T1000 (cell line): Measurements from ENCODE around the gene CREM.

ENCODE experiments used
- DNase-seq: peaks from one replicate; lab custom pipeline; 2025; ENCODE audit warnings: mixed read lengths; lab: John Stamatoyannopoulos, UW

CREM gene

DNA sequence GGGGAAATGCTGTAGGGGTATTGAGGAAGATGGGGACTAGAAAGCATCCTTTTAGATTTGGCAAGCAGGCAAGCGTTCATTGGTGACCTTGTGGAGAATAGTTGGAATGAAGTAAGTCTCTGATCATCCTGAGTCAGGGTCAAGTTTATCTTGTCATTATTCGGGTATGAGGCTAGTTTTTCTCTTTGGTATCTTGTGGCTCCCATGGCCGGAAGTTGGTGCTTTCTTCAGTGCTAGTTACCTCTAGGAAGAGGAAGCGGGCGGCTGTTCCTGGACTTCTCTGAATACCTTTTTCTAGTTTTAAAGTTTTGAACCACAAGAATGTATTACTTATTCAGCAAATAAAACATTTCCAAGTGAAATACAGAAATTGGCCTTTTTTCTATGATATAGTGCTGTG, 9.2 kb downstream of the CREM start:
- no peak for DNase-seq

DNA sequence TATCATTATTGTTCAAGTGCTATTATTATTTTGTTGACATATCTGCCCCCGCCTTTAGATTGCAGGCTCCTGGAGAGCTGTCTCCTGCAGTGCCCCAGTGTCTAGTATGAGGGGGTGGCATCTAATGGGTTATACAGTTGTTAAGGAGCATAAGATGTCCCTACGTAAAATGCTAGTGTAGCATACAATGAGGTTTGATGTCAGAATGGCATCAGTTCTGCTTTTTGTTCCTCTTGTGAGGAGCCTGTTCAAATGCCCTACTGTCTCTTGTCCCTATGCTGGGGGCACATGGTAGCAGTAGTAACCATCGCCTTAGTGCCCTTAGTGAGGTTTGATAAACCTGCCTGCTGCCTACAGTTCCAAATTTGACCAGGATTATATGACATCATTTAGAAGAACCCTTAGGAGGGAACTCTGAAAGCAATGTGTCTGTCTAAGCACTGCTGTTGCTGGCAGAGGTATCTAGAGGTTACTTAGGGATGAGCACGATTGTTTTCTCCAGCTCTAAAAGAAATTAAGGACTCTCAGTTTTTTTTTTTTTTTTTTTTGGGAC, 9.7 kb downstream of the CREM start:
- DNase-seq, result no peak

DNA sequence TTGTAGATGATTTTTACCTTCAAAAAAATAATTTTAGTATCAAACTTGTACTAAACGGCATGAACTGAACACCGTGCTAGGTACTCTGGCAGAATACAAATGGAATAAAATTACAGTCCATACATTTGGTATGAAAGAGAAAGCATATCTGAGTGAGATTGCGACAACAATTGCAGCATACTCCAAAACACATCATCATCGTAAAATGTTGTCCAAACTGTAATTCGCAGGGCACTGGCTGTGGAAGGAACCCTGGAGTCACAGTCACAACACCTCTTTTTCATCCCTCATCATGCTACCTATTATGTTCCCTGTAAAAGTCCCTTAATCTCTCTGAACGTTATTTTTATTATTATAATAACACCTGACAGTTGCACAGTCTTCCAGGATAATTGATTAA, 13.5 kb downstream of the CREM start:
- no peak for DNase-seq

DNA sequence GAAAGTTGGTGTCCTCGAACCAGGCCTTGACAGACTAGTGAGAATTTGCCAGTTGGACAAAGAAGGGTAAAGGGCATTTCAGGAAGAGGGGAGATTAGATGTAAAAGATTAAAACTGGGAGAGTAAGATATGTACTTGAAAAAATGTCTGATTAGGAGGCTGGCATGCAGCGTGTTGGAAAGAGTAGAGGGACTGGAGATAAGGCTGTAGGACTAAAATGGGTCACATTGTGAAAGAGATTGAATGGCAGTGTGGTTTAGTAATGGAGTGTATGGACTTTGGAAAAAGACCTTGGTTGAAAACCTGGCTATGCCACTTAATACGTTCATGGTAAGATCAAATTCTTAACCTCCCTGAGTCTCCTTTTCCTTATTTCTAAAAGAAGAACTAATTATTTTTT, 14.1 kb downstream of the CREM start:
- DNase-seq, result no peak

DNA sequence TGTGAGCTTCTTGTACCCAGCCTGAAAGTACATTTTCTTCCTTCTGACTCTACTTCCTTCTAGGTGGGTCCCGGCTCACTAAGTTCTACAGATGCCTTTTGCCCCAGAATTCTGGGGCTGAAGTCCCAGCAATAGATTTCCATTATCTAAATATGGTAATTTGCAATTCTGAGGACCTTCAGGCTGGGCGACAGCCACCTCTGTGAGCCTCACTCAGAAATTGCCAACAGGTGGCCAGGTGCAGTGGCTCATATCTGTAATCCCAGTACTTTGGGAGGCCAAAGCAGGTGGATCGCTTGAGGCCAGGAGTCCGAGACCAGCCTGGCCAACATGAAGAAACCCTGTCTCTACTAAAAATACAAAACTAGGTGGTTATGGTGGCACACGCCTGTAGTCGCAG, 23.7 kb downstream of the CREM start:
- DNase-seq, result no peak

DNA sequence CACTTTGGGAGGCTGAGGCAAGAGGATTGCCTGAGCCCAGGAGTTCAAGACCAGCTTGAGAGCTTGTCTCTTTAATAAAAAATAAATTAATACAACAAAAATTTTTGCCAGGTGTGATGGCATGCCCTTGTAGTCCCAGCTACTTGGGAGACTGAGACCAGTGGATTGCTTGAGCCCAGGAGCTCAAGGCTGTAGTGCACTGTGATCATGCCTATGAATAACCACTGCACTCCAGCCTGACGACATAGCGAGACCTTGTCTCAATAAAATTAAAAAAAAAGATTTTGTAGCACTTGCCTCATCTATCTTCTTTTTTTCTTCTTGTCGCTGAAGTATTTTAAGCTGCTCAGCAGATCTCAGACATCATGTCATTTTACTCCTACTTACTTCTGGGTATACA, 26.3 kb downstream of the CREM start:
- DNase-seq, result no peak

DNA sequence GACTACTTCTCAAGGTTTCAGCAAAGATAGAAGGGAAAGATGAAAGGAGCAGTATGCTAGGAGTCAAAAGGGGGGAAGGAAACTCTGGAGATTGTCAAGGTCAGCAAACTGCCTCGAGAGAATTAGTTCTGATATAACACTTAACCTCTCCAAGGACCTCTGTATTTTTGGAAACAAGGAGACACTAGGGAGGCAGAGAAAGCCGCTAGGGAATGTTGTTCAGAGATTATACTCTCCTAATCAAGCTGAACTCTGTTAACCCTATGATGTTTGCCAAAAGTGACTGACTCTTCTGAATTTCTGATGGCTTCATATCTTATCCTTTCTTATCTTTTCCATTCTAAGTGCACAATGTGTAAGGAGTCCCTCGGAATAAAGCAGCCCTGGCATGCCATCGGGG, 27.1 kb downstream of the CREM start:
- no peak for DNase-seq

DNA sequence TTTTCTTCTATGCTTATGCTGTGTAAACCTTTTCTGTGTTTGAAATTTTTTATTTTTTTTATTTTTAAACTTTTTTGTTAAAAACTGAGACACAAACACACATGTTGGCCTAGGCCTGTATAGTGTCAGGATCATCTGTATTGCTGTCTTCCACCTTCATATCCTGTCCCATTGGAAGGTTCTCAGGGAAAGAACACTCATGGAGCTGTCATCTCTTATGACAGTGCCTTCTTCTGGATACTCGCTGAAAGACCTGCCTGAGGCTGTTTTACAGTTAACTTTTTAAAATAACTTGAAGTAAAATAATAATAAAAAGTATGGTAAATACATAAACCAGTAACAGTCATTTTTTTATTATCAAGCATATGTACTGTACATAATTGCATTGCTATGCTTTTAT, 34.1 kb downstream of the CREM start:
- DNase-seq, result no peak

DNA sequence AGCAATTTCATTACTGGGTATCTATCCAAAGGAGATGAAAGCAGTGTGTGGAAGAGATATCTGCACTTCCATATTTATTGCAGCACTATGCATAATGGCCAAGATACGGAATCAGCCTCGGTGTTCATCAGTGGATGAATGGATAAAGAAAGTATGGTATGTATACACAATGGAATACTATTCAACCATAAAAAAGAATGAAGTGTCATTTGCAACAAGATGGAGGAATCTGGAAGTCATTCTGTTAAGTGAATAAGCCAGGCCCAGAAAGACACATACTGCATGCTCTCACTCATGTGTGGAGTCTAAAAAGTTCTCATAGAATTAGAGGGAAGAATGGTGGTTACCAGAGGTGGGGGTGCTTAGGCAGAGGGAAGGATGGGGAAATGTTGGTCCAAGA, 35.3 kb downstream of the CREM start:
- DNase-seq, result no peak

DNA sequence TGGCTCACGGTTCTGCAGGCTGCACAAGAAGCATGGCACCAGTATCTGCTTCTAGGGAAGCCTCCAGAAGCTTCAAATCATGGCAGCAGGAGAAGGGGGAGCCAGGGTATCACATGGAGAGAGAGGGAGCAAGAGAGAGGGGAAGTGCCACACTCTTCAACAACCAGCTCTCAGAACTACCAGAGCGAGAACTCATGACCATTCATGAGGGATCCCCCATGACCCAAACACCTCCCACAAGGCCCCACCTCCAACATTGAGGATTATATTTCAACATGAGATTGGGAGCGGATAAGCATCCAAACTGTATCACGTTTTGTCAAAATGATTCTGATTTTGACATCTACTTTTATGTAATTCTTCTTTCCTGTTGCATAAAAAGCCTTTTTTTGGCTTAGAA, 38.5 kb downstream of the CREM start:
- no peak for DNase-seq

DNA sequence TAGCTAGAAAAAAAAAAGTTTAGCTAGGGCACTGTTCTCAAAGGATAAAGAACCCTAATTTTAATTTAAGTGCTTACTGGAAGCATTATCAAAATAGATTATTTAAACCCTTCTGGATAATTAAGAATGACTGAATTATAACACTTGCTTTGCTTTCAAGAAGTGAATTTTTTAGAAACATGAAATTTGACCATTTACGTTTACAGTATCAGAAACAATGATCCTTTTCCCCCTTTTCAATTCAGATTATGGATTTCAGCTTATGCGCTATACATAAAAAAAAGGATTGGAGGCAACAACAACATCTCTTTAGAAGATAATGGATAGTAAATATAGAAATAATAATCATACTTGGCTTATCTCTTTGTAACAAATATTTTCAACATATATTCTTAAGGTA, 39.2 kb downstream of the CREM start:
- DNase-seq, result no peak

DNA sequence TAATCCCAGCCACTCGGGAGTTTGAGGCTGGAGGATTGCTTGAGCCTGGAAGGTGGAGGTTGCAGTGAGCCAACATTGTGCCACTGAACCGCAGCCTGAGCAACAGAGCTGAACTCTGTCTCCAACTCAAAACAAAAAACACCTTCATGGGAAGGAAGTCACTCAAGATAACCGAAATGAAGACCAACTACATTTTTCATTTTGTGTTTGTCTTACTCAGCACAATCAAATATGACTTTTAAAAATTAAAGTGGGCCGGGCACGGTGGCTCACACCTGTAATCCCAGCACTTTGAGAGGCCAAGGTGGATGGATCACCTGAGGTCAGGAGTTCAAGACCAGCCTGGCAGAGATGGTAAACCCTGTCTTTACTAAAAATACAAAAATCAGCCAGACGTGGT, 40.0 kb downstream of the CREM start:
- no peak for DNase-seq

DNA sequence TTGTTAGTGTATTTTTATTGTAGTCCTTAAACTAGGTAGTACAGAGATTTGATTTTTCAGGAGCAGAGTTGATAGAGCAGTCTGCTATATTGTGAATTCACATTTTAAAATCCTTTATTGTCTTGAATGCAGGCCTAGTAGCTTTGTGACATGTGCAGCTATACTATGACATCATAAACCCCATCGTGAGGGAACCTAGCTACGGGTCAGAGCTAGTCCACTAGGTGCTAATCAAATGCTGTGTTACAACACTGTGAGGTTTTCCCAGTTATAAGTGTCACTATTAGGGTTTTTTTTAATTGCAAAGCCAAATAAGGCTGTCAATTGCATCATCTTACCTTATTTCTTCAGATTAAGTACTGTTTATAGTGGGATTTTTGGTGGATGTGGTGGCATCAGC, 40.7 kb downstream of the CREM start:
- no peak for DNase-seq

DNA sequence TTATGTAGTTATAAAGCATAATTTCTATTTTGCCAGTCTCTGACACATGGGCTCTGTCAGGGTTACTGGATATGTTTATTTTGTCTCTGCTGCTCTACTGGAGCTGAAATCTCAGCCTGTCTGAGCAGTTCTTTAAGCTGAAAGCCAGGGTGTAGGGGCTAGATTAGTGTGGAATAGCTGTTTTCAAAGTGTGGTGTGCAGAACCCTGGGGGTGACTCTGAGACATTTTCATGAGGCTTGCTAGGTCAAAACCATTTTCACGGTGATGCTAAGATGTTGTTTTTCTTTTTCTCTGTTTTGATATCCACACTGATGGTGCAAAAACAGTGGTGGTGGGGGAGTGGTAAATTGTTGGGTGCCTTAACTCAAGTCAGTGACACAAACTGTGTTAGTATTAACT, 45.5 kb downstream of the CREM start:
- no peak for DNase-seq

DNA sequence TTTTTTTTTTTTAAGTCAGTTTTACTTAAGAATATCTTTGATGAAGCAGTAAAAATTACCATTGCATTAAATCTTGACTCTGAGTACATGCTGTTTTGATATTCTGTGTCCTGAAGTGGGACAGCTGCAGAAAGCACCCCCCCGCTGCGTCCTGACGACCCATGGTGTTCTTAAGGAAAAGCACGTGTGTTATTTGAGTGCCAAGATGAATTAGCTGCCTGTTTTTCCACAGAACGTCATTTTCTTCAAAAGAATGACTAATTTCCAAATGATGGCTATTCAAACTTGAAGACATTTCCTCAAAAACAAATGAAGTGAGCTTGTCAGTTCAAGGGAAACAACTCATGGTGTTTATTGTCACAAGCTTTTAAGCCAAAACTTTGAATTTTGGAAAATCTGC, 45.9 kb downstream of the CREM start:
- no peak for DNase-seq

DNA sequence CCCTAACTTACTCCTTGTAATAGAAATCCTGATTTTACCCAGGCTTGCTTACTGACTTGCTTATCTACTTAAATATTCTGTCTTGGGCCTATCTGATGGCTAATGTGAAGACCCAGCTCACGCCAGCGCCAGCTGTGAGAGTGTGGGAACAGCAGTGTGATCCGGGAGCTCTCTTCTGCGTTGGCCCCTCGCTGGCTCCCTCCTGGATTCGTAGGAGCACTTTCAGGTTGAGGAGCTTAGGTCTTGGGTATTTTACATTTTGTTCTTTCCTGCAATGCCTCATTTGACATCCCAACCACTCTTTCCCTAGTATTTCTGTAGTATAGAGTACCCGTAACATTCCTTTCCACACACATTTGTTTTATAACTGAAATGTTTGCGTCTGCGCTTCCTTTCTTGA, 51.7 kb downstream of the CREM start:
- no peak for DNase-seq

DNA sequence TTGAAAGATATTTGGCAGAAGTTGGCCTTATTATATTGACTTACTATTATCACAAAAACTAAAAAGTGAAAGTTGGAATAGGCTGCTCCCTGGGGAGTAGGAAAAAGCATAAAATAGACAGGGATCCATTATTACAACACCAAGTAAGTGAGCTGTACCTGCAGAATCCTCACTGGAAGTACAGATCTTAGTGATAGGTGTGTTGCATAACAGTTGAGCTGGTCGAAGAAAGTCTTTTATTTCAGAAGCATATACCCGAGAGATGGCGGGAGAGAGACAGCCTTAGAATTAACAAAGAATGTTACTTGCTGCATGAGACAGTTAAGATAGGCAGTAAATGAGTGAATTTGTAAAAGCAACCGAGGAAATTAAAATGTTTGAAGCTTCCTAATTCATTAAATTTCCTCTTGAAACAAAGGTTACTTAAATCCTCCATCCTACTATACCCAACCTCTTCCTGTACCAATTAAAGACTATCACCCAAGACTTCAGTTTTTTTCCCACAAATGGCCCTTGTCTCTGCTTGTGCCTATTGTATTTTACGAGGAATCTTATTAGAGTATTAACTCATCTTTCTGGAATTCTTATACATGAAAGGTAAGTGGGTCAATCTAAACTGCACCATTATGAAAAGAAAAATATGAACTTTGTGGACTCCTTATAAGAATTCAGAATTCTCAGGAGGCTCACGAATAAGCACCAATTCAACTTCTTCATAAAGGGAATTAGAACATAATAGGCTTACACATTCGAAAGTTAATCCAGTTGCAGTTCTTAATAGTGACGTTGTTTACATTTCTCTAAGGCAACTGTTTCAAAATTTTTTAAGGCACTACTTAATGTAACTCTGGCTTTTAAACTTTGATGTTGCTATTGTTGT, 56.2 kb downstream of the CREM start:
- no peak for DNase-seq

DNA sequence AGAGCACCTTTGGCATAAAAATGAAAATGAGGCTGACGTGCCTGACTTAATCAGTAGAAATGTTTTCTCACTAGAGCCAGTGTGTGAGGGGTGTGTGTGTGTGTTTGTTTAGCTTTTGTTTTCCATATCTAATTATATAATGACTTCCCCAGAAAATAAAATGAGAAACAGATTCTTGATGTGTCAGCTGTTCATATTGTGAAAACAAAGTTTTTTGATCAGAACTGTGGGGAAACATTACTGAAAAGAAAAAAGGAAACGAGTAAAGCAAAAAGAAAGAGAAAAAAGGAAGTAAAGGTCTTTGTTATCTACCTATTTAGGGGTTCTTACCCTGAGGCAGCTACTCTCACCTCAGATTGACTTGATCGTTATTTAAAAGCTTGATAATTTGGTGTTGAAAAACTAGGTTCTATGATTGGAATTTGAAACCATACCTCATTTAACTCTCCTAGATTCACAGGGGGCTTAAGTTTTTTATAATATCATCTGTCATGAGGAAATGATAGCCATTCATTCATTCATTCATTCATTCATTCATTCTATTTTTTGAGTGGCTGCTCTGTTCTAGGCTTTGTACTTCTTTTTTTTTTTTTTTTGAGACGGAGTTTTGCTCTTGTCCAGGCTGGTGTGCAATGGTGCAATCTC, 58.0 kb downstream of the CREM start:
- no peak for DNase-seq

DNA sequence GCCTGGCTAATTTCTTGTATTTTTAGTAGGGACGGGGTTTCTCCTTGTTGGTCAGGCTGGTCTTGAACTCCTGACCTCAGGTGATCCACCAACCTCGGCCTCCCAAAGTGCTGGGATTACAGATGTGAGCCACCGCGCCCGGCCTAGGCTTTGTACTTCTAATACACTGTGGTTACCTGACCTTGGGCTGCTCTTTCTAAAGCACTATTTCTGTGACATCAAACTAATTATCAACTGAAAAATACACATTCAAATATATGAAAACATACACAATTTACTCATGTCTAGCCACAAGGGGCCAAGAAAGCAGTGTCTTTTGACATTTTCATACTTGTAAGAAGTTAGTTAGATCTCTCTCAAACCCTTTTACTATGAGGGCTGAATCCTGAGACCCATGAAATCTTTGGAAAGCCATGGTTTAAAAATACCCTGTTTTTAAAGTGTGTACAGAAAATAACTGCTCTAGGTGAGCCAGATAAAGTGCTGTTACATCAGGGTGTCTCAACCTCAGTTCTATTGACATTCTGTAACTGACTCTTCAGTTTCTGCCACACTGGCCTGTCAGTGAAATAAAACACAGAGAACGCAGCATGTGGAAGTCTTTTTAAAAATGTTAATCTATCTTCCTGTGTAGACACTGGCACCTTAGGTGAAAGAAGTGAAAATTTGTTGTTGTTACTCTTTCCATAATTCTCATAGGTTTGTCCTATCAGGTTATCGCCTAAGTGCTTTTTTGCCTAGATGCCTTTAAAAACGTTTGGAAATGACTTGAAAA, 58.8 kb downstream of the CREM start:
- no peak for DNase-seq

DNA sequence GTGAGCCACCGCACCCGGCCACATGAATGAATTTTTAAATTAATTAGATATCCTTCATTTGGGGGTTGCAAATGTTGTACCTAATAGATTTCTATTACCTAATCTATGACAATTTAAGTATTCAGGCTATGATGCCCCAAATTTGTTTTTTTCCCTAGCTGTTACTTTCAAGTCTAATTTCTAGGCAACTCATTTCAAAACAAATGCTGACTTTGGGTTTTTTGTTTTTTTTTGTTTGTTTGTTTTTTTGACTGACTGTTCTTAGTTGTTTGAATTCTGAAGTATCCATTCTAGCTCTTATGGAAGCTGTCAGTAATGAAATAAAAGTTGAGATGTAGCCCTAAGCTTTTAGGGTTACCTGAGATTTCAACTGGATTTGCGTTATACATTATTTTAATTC, 62.3 kb downstream of the CREM start:
- DNase-seq, result no peak

DNA sequence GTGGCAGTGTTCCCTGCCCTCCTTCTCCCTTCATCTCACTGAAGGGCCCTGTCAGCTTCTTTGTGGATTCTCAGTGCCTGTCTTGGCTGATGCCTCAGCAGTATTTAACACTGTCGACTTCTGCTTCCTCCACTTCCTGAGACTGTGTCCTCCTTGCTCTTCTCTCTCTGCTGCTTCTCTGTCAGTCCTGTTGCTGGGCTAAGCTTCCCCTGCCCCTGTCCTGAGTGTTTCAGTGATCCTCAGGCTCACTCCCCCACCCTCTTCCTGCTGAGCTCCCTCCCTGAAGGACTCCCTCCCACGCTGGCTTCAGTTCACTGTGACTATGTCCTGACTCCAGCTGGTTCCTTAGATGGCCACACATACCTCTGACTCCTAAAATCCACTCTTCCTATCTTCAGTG, 64.9 kb downstream of the CREM start:
- no peak for DNase-seq

DNA sequence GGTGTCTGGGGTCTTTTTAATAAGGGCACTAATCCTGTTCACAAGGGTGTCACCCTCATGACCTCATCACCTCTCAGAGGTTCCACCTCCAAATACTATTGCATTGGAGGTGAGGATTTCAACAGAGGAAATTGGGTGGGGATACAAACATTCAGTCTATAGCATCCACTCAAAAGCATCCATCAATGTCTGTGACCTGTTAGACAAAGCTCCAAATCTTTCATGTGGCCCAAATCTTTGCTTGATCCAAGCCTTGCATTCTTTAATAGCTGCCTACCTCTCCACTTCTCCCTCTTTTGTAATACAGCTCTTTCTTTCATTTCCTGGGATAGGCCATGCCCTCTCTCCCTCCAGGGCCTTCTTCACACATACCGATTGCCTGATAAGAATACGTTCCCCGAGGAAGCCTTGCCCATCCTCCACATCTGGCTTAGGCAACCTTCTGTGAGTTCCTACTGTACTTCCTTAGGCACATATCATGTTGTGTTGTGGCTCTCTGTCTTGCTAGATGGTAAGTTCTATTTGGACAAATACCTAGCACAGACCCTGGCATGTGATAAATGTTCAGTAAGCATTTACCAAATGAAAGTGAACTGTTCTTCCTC, 66.1 kb downstream of the CREM start:
- DNase-seq, result no peak
